Measurements from ENCODE around the gene TELO2.
A peak's percentile ranks its signal among the peaks of the same experiment; 100 is the strongest.

TELO2 gene

GRCh38 chr16:1492923-1493745 is at the start of gene TELO2:
Gene TELO2, plus strand, starts transcription at chr16:1493360. Its CDS starts 922 bp downstream, at chr16:1494282.
- DNase-seq (ENCODE audit: low read depth): peak; percentile 83

DNA sequence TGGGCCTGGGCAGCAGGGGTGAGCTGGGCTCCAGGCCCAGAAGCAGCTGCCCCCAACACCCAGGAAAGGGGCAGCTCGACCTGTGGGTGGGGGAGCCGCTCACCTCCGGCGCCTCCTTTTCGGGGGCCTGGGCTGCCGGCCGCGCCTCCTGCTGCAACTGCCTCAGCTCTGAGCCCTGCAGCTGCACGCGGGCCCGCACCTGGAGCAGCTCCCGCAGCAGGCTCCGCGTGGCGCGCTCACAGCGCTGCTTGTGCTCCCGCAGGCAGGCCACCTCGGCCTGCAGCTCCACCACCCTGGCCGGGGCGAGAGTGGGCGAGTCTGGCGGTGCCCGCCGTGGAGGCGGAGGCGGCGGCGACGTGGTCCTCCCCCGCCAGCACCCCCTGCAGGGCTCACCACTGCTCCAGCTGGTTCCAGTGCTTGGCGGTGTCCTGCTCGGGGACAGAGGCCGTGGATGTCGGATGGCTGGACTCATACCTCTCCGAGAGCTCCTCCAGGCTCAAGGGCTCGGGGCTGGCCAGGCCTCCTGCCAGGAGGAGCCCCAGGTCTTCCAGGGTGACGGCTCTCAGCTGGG is 49.7 kb upstream of the TELO2 start:
- DNase-seq (ENCODE audit: low read depth): no peak

- no peak for DNase-seq (ENCODE audit: low read depth)
Measured at GRCh38 chr16:1443980-1444729, 49.0 kb upstream of the TELO2 start, which contains the start of gene CCDC154. Gene CCDC154, minus strand, starts transcription at chr16:1444556. Its CDS starts 234 bp downstream, at chr16:1444322.

- no peak for DNase-seq (ENCODE audit: low read depth)
Measured at GRCh38 chr16:1444730-1445517, 48.2 kb upstream of the TELO2 start.

DNA sequence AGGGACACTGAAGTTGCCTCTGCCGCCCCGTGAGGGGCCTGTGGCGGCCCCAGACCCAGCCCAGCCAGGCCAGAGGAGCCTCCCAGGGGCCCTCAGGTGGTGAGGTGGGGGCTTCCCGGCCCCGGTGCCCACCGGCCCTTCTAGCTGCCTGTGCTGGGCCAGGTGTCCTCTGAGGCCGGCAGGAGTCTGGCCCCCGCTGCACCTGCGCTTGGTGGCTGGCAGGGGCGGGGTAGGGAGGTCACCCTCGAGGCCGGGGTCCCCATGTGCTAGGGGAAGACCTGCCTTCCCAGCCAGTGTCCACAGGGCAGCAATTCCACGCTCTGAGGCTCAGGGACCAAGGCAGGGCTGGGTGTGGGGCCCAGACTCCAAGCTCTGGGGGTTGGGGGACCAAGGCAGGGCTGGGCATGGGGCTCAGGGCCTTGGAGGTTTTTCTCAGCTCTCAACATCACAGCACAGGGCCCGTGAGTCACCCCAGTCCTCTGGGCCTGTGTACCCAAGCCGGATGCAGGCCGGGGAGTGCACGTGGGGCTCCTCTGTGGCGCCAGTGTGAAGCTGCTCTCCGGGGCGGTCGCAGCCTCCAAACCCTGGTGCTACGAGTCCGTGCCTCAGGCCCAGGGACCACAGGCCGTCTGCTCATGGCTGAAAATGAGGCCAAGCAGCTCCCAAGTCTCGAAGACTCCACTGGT is 47.5 kb upstream of the TELO2 start:
- DNase-seq (ENCODE audit: low read depth): no peak

- no peak for DNase-seq (ENCODE audit: low read depth)
Measured at GRCh38 chr16:1446296-1447080, 46.7 kb upstream of the TELO2 start.

DNA sequence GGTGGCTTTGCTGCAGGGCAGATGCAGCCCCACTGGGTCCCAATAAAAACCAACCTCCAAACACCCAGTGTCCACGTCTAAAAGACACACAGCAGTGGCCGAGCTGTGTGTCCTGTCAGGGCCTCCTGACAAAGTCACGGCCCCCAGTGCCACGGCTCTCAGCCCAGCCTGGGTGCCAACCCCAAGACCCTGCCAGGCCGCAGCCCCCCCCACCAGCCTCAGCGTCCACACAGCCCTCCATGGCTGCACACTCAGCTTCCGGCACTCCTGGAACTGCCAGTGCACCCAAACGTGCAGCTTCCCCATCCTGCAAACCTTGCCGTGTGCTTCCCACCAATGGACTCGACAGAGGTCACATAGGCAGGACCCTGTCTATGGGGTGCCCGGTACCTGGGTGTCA is 45.2 kb upstream of the TELO2 start:
- DNase-seq (ENCODE audit: low read depth): no peak

DNA sequence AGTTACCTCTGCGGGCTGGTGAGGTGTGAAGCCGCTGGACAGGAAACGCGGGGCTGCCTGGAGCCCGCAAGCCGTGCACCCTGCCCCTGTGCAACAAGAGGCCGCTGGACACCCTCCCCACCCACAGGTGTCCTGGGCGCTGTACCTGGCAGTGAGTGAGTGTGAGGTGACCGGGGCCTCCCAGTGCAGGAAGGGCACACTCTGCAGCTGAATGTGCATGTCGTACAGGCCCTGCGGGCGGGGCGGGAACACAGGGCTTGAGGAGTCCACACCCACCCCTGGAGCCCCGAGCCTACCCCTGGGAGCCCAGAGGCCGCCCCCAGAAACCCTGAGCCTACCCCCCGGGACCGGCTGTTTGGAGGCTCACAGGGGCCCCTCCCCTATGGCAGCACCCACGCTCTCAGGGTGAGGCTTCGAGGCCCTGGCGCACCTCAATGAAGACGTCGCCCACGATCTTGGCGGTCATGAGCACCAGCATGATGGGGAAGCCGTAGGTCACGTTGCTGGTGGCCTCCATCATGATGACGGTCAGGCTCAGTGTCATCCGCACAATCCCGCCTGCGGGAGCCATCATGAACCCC is 44.5 kb upstream of the TELO2 start:
- no peak for DNase-seq (ENCODE audit: low read depth)

DNA sequence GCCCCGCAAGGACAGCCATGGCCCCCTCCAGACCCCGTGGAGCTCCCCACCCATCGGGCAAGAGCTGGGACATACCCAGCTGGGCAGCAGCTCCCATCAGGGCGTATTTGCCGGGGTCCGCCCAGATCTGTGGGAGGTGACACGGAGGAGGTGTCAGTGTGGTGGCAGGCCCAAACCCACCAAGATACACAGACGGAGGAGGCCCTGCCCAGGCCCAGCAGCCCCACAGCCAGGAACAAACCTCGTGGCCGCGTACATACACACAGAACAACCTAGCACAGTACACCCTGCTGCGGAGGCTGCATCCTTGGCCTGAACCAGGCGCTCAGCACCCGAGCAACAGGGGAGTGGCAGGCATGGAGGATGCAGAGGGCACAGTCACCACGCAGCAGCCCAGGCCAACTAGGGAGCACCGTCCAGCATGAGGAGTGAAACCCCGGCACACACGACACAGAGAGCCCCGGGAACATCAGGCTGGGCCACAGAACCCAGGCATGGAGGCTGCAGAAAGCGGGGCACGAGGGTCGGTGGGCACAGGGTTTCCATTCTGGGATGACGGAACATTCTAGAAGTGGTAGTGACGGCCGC is 43.9 kb upstream of the TELO2 start:
- DNase-seq (ENCODE audit: low read depth): no peak

DNA sequence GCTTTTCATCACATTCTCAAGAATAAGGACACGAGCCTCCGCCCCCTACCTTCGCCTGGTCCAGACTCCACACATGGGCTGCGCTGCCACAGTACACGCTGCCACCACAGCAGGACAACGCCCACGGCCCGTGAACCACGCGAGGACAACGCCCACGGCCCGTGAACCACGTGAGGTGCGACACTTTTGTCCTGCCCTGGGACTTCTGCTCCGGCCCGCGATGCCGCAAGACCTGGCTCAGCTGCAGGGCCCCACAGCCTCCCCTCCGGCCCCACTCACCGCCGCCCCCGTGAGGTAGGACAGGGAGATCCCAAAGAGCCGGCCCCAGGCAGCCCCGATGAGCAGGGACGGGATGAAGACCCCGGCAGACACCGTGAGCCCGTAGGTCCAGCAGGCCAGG is 42.9 kb upstream of the TELO2 start:
- DNase-seq (ENCODE audit: low read depth): no peak

DNA sequence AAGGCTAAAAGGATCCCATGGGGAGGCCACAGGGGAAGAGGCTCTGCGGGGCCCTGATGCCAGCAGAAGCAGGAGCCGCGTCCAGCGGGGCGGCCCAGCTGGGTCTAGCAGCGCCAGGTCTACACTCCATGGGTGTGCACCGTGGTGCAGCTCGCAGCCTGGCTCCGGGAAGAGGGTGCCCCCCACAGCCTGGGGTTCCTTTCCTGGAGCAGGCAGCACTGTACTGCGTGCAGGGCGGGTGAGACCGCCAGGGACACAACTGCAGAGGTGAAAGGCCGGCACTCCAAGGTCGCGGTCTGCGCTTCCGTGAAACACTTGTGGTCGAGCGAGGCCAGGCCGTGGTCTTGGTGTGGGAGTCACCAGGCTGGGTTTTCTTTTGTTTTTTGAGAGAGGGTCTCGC is 42.3 kb upstream of the TELO2 start:
- DNase-seq (ENCODE audit: low read depth): no peak

- no peak for DNase-seq (ENCODE audit: low read depth)
Measured at GRCh38 chr16:1451702-1452392, 41.3 kb upstream of the TELO2 start.

DNA sequence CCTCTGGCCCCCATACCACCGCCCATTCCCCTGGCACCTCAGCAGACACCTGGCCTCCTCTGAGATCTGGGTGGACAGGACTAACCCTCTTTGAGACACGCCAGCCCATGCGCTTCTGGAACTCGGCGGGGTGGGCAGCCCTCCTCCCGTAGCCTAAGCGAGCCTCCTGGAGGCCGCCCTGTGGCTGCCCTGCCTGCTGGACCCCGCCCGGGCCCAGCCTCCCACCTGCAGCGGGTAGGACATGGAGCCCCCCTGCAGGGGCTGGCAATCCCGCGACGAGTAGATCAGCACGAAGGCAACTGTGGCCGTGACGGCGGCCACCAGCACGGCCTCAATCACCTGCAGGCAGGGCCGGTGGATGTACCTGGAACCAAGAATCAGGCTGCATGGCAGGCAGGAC is 40.6 kb upstream of the TELO2 start:
- no peak for DNase-seq (ENCODE audit: low read depth)

- no peak for DNase-seq (ENCODE audit: low read depth)
Measured at GRCh38 chr16:1453316-1453715, 39.8 kb upstream of the TELO2 start.

- no peak for DNase-seq (ENCODE audit: low read depth)
Measured at GRCh38 chr16:1454561-1454960, 38.6 kb upstream of the TELO2 start.

DNA sequence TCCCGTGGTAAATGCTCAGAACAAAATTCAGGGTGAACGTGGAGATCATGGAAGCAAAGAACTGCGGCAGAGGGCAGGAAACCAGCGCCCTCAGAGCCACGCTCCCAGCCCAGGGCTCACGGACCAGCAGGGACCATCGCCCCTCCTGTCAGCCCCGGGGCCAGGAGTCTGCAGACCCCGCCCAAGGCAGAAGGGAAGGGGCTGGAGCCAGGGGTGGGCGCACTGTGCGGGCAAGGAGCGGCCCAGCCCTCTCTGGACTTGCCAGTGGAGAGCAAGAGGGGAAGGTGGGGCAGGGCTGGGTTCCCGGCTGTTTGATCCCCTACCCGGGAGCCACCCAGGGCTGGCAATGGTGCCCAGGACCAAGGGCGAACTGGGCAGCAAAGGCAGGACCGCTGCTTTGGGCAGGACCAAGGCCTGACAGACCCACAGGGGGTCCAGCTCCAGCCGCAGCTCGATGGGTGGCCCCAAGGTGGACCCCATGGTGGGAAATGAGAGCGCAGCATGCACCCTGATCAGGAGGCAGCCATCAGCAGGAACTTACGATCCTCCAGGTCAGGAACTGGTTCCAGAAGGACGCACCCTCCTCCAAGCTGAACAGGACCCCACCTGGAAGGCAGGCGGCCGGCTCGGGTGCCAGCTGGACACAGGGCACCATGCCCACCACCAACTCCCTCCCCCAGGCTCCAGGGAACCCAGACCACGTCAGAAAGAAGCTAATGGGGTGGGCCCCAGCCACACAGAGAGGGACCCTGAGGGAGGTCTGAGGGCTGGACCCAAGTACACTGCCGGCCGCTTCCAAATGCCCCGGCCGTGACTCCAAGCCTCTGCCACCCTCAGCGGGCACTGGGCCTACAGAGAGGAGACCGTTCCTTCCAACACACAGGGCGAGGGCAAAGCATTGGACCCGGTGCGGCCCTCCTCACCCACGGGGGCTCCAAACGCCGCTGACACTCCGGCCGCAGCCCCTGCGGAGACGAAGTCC is 37.7 kb upstream of the TELO2 start:
- no peak for DNase-seq (ENCODE audit: low read depth)

DNA sequence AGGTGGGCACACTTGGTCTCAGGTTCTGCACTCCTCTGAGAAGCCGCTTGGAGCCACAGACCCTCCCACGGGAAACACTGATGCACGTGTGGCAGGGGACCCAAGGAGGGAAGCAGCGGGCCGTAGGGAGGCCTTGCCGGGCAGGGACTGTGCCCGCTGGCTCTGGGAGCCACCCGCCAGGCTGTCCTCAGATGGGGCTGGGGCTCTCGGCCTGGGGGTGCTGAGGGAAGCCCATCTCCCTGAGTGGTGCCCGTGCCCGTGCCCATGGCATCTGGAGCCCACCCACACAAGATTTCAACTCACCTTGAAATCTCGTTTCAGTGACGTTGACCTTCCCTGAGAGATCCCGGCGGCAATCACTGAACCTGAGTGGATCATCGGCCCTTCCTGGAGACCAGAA is 36.2 kb upstream of the TELO2 start:
- DNase-seq (ENCODE audit: low read depth): no peak

All from activated T-helper 9 cell treated with anti-CD3 and anti-CD28 coated beads, Interleukin-2, amount 50 U/mL, for 16 hours (primary cell).